Measurements from ENCODE around the gene SH3BGRL2. TPM values are rescaled to one million over a fixed set of nuclear protein-coding genes. Genes with fewer than 3 reads are reported as not detected.

The SH3BGRL2 gene
- total RNA-seq, 2 experiments from 2014 or later = 0.25 TPM; not detected in 1

DNA sequence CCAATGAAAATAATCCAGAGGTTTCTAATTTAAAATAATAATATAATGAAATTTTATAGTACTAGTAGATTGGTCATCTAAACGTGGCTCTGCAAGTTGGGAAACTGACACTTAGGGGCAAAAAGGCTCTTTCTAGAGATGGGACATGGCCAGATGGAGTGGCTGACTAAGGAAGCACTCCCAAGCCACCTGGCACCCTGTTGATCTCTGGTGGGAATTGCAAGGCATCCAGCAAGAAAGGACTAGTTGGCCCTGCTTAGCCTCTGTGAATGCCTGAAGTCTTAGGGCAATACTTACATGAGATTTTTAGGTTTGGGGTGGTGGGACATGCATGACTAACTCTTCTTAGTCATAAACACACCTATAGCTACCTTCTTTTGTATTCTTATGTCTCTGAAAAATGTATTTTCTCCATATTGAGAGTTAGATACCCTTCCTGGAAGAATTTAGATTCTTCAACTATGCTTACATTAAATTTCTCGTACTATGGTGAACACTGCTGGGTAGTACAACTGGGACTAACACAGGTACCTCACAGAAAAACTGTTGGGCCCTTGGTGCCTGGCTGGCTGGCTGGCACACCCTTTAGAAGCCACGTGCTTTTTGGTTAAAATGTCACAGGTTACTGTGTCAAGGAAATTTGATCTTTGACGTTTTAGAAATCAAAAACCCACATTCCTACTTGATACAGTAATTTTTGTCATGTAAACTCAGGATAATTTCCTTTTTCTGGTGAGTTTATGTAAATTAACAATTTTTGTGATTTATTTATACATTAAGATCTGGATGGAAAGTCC, 25.0 kb upstream of the SH3BGRL2 start:
- intact Hi-C loops (cut with micrococcal nuclease; ENCODE audit: unreplicated experiment) = no loop called here
- POLR2A ChIA-PET = interaction anchor here (0.6 kb wide), 1 partner anchor 544 kb away, joined by 3 read pairs; no protein-coding TSS in a partner anchor
- no peak for DNase-seq (ENCODE audit: low spot score)

DNA sequence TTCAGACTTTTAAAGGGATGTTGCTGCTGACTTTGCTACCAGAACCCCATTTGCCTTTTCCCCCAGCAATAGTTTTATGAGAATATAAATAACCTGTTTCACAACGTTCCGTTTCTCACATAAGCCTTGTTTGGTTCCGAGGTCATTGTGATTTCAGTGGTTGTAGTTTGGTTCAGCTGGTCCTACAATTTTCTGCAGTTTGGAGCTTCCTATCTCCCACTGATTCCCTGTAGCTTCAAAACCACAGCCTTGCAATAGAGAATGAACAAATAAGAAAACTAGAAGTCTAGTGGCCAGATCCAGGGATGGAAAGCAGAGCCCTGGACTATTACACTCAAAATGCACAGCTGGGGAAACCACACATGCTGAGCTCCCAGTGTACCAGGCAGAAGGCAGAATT, 24.1 kb upstream of the SH3BGRL2 start:
- Histone ChIP-seq H4K20me1 (ENCODE audit: insufficient read depth, low read length) (no peaks in the 10 kb centered on the region), H3K9me3 (ENCODE audit: low read length) (no peaks in the 10 kb centered on the region), H3K36me3 (ENCODE audit: insufficient read depth, low read length) (no peaks in the 10 kb centered on the region), H2AFZ (ENCODE audit: low read length) (no peak overlapping the region), H3K79me2 (ENCODE audit: insufficient read depth, low read depth, low read length) (no peaks in the 10 kb centered on the region), H3K4me2 (ENCODE audit: low read length) (no peak overlapping the region), H3K27ac (ENCODE audit: low read depth, low read length, poor library complexity, severe bottlenecking) (no peak overlapping the region), H3K4me1 (ENCODE audit: insufficient read depth, low read length, poor library complexity, severe bottlenecking) (no peaks in the 10 kb centered on the region), H3K9me2 (ENCODE audit: insufficient read depth, low read length) (no peaks in the 10 kb centered on the region), H3K4me3 (ENCODE audit: low read depth, low read length, poor library complexity, severe bottlenecking) (no peak overlapping the region)
- ChIA-PET POLR2A (interaction anchor here (0.6 kb wide), 1 partner anchor 545 kb away, joined by 3 read pairs; no protein-coding TSS in a partner anchor), CTCF (ENCODE audit: unreplicated experiment) (no interaction called here)
- TF ChIP-seq, protein P1, sequence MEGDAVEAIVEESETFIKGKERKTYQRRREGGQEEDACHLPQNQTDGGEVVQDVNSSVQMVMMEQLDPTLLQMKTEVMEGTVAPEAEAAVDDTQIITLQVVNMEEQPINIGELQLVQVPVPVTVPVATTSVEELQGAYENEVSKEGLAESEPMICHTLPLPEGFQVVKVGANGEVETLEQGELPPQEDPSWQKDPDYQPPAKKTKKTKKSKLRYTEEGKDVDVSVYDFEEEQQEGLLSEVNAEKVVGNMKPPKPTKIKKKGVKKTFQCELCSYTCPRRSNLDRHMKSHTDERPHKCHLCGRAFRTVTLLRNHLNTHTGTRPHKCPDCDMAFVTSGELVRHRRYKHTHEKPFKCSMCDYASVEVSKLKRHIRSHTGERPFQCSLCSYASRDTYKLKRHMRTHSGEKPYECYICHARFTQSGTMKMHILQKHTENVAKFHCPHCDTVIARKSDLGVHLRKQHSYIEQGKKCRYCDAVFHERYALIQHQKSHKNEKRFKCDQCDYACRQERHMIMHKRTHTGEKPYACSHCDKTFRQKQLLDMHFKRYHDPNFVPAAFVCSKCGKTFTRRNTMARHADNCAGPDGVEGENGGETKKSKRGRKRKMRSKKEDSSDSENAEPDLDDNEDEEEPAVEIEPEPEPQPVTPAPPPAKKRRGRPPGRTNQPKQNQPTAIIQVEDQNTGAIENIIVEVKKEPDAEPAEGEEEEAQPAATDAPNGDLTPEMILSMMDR (conservative IDR thresholded peaks at IDR 0.05; ENCODE audit: low read length) = no peak
- no peak for TF ChIP-seq EZH2phosphoT487 (IDR thresholded peaks at IDR 0.05; ENCODE audit: borderline replicate concordance, low read depth, low read length)
- no peak for DNase-seq (ENCODE audit: low spot score)
- BruUV-seq (replicated peaks) = no TSS peak
- intact Hi-C loops (cut with micrococcal nuclease; ENCODE audit: unreplicated experiment) = no loop called here

More for the DNA sequence above, 25.0 kb upstream of the SH3BGRL2 start:
- Histone ChIP-seq H3K9me2 (ENCODE audit: insufficient read depth, low read length) (no peaks in the 10 kb centered on the region), H3K27ac (ENCODE audit: low read depth, low read length, poor library complexity, severe bottlenecking) (no peak overlapping the region), H3K4me2 (ENCODE audit: low read length) (no peak overlapping the region), H2AFZ (ENCODE audit: low read length) (no peak overlapping the region), H3K36me3 (ENCODE audit: insufficient read depth, low read length) (no peaks in the 10 kb centered on the region), H3K4me3 (ENCODE audit: low read depth, low read length, poor library complexity, severe bottlenecking) (no peak overlapping the region), H4K20me1 (ENCODE audit: insufficient read depth, low read length) (no peaks in the 10 kb centered on the region), H3K79me2 (ENCODE audit: insufficient read depth, low read depth, low read length) (no peaks in the 10 kb centered on the region), H3K9me3 (ENCODE audit: low read length) (no peaks in the 10 kb centered on the region), H3K4me1 (ENCODE audit: insufficient read depth, low read length, poor library complexity, severe bottlenecking) (no peaks in the 10 kb centered on the region)
- no TSS peak for BruUV-seq (replicated peaks)
- CTCF ChIA-PET (ENCODE audit: unreplicated experiment) = no interaction called here
- TF ChIP-seq EZH2phosphoT487 (IDR thresholded peaks at IDR 0.05; ENCODE audit: borderline replicate concordance, low read depth, low read length) = no peak
- TF ChIP-seq, protein P1 (conservative IDR thresholded peaks at IDR 0.05; ENCODE audit: low read length) = no peak

Data from OCI-LY7 (cell line).